Peyer's patch (tissue), 4 donors: ENCODE measurements around the gene MYO18B.

Source experiments
- CTCF ChIP-seq, 6 experiments: fragments of 450-650 bp in 4 of 6; fragments of 200-600 bp in 2 of 6; sonication (generic) in 1 of 6; IDR thresholded peaks; one replicate each; pipeline ENCODE4 v1.5.1; 2017 to 2019; ENCODE audit warnings: antibody characterized with exemption in 6 of 6, mild to moderate bottlenecking in 3 of 6, moderate library complexity in 1 of 6
- POLR2A ChIP-seq, 2 donors: fragments of 450-650 bp; IDR thresholded peaks; one replicate each; pipeline ENCODE4 v1.5.1; 2017; ENCODE audit warnings: antibody characterized with exemption in 2 of 2, mild to moderate bottlenecking in 2 of 2, moderate library complexity in 2 of 2

GRCh38 chr22:25816522-25817059, 74.6 kb downstream of the MYO18B start:
- no peak for TF ChIP-seq POLR2A (IDR thresholded peaks at IDR 0.05)
- TF ChIP-seq CTCF (IDR thresholded peaks at IDR 0.05) = no peak
